Measurements from ENCODE around the gene FOXP1. TPM values are rescaled to one million over a fixed set of nuclear protein-coding genes. Genes with fewer than 3 reads are reported as not detected.

Gene FOXP1
- total and polyA plus RNA-seq, 4 donors: 4.9 to 35.4 (median 32.0) TPM

GRCh38 chr3:71227270-71227661, 356.3 kb downstream of the FOXP1 start:
- Histone ChIP-seq H3K9ac (ENCODE audit: low read depth in 1 of 2, low read length in 2 of 2) (no peak overlapping the region), H3K9me3 (ENCODE audit: control insufficient read depth in 4 of 4, low read length in 3 of 4) (no peaks in the 10 kb centered on the region), H3K27ac (ENCODE audit: low read depth in 1 of 2, low read length in 2 of 2) (peak overlapping the region; percentile 25 to 27), H3K27me3 (ENCODE audit: control insufficient read depth in 4 of 4, insufficient read depth in 4 of 4, low read length in 3 of 4) (no peaks in the 10 kb centered on the region), H3K4me1 (ENCODE audit: control insufficient read depth in 4 of 4, insufficient read depth in 4 of 4, low read length in 3 of 4) (peaks cover 0 to 6% (median 3%) of the 10 kb centered on the region in 4 donors), H3K36me3 (ENCODE audit: control insufficient read depth in 4 of 4, insufficient read depth in 3 of 4, low read depth in 1 of 4, low read length in 3 of 4) (peaks cover 0 to 1% (median 0%) of the 10 kb centered on the region in 4 donors), H3K4me3 (ENCODE audit: low read depth in 1 of 3, low read length in 3 of 3) (no peak overlapping the region)
- 74% methylated on average over 6 of the region's 6 CpGs for WGBS
- TF ChIP-seq HNF4G (IDR thresholded peaks at IDR 0.05): no peak
- no peak for TF ChIP-seq JUND (IDR thresholded peaks at IDR 0.05)
- no peak for TF ChIP-seq FOXA1 (IDR thresholded peaks at IDR 0.05)
- TF ChIP-seq REST (IDR thresholded peaks at IDR 0.05): no peak
- no peak for TF ChIP-seq EGR1 (IDR thresholded peaks at IDR 0.05; ENCODE audit: low read depth in 2 of 2)
- no peak for TF ChIP-seq CTCF (IDR thresholded peaks at IDR 0.05; ENCODE audit: low read depth, low read length, missing input control)
- no peak for TF ChIP-seq HNF4A (conservative IDR thresholded peaks at IDR 0.05)
- TF ChIP-seq RXRA (IDR thresholded peaks at IDR 0.05): no peak
- TF ChIP-seq MAX (IDR thresholded peaks at IDR 0.05): no peak
- TF ChIP-seq ATF3 (IDR thresholded peaks at IDR 0.05): no peak
- TF ChIP-seq GABPA (IDR thresholded peaks at IDR 0.05 in 1 of 2, conservative IDR thresholded peaks at IDR 0.05 in 1 of 2): no peak
- no peak for TF ChIP-seq ZBTB33 (IDR thresholded peaks at IDR 0.05)
- no peak for TF ChIP-seq RAD21 (IDR thresholded peaks at IDR 0.05)
- no peak for TF ChIP-seq SP1 (IDR thresholded peaks at IDR 0.05)
- no peak for TF ChIP-seq YY1 (IDR thresholded peaks at IDR 0.05)
- no peak for TF ChIP-seq TAF1 (conservative IDR thresholded peaks at IDR 0.05)
- no peak for TF ChIP-seq FOXA2 (IDR thresholded peaks at IDR 0.05)
- no peak for TF ChIP-seq NR2F2 (IDR thresholded peaks at IDR 0.05)
- DNase-seq (ENCODE audit: low spot score): no peak
